ENCODE results near the gene NPAS3.

Gene NPAS3

GRCh38 chr14:33375196-33375595 lies 436.5 kb downstream of the NPAS3 start:
- TF ChIP-seq SIN3A (IDR thresholded peaks at IDR 0.05; ENCODE audit: borderline replicate concordance, insufficient read depth, low read length) (no peak), TAF1 (IDR thresholded peaks at IDR 0.05; ENCODE audit: borderline replicate concordance, insufficient read depth, low read length) (no peak)

- no peak for TF ChIP-seq POLR2AphosphoS5 (IDR thresholded peaks at IDR 0.05; ENCODE audit: low read depth, low read length)
- TF ChIP-seq REST (IDR thresholded peaks at IDR 0.05; ENCODE audit: insufficient read depth in 1 of 2, low read depth in 2 of 2, low read length in 2 of 2), result no peak
- TF ChIP-seq FOXP2 (optimal IDR thresholded peaks at IDR 0.05; ENCODE audit: borderline replicate concordance, extremely low read depth, extremely low read length, insufficient read depth), result no peak
- no peak for TF ChIP-seq TAF1 (IDR thresholded peaks at IDR 0.05; ENCODE audit: borderline replicate concordance, insufficient read depth, low read length)
- TF ChIP-seq SIN3A (IDR thresholded peaks at IDR 0.05; ENCODE audit: borderline replicate concordance, insufficient read depth, low read length), result no peak
Observed at GRCh38 chr14:33375786-33376185, 437.1 kb downstream of the NPAS3 start.

GRCh38 chr14:33376510-33376909 lies 437.8 kb downstream of the NPAS3 start:
- TF ChIP-seq TAF1 (IDR thresholded peaks at IDR 0.05; ENCODE audit: borderline replicate concordance, insufficient read depth, low read length) (no peak), SIN3A (IDR thresholded peaks at IDR 0.05; ENCODE audit: borderline replicate concordance, insufficient read depth, low read length) (no peak), FOXP2 (optimal IDR thresholded peaks at IDR 0.05; ENCODE audit: borderline replicate concordance, extremely low read depth, extremely low read length, insufficient read depth) (no peak), REST (IDR thresholded peaks at IDR 0.05; ENCODE audit: insufficient read depth in 1 of 2, low read depth in 2 of 2, low read length in 2 of 2) (no peak), POLR2AphosphoS5 (IDR thresholded peaks at IDR 0.05; ENCODE audit: low read depth, low read length) (no peak)

GRCh38 chr14:33377596-33378390 lies 439.1 kb downstream of the NPAS3 start:
- TF ChIP-seq POLR2AphosphoS5 (IDR thresholded peaks at IDR 0.05; ENCODE audit: low read depth, low read length) (no peak), TAF1 (IDR thresholded peaks at IDR 0.05; ENCODE audit: borderline replicate concordance, insufficient read depth, low read length) (no peak), FOXP2 (optimal IDR thresholded peaks at IDR 0.05; ENCODE audit: borderline replicate concordance, extremely low read depth, extremely low read length, insufficient read depth) (no peak), SIN3A (IDR thresholded peaks at IDR 0.05; ENCODE audit: borderline replicate concordance, insufficient read depth, low read length) (no peak), REST (IDR thresholded peaks at IDR 0.05; ENCODE audit: insufficient read depth in 1 of 2, low read depth in 2 of 2, low read length in 2 of 2) (no peak)

- TF ChIP-seq TAF1 (IDR thresholded peaks at IDR 0.05; ENCODE audit: borderline replicate concordance, insufficient read depth, low read length), result no peak
- TF ChIP-seq POLR2AphosphoS5 (IDR thresholded peaks at IDR 0.05; ENCODE audit: low read depth, low read length), result no peak
- TF ChIP-seq REST (IDR thresholded peaks at IDR 0.05; ENCODE audit: insufficient read depth in 1 of 2, low read depth in 2 of 2, low read length in 2 of 2), result no peak
- TF ChIP-seq FOXP2 (optimal IDR thresholded peaks at IDR 0.05; ENCODE audit: borderline replicate concordance, extremely low read depth, extremely low read length, insufficient read depth), result no peak
- no peak for TF ChIP-seq SIN3A (IDR thresholded peaks at IDR 0.05; ENCODE audit: borderline replicate concordance, insufficient read depth, low read length)
Observed at GRCh38 chr14:33381717-33382116, 443.0 kb downstream of the NPAS3 start.

All from PFSK-1 (cell line).